ENCODE data around the gene RNF212. TPM values are rescaled to one million over a fixed set of nuclear protein-coding genes. Genes with fewer than 3 reads are reported as not detected.

The RNF212 gene
- total and polyA plus RNA-seq, 2 experiments from 2014 or later, result 17.0 to 20.6 TPM

DNA sequence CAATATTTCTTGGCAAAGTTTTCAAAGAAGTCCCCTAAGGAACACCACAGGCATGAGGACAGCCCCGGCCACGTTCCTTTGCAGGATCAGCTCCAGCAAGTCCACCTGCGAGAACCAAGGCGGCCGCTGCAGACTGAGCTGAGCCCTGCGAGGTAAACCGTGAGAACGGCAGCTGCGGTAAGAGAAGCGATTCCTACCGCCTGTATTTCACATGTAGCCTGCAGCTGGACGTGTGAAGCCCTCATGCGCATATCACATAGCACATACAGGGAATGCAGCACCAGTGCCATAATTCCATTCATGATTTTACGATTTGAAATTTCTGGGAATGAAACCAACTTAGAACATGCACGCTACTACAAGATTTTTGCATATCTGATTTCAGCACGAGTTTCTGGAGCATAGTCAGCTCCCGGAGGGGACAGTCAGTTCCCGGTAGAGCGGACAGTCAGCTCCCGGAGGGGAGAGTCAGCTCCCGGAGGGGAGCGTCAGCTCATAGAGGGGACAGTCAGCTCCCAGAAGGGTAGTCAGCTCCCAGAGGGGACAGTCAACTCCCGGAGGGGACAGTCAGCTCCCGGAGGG lies 60.2 kb downstream of the RNF212 start:
- H4K20me1 ChIP-seq (replicated peaks; ENCODE audit: insufficient read depth), result no peaks in the 10 kb centered on the region
- no peaks in the 10 kb centered on the region for H3K36me3 ChIP-seq (ENCODE audit: insufficient read depth)
- peaks cover 13% of the 10 kb centered on the region for H3K27me3 Mint-ChIP-seq (ENCODE audit: insufficient read depth, low read depth, poor library complexity)
- no peak for DNase-seq (ENCODE audit: low spot score)
- H3K36me3 Mint-ChIP-seq (ENCODE audit: low read depth), result no peaks in the 10 kb centered on the region
- H3K9me3 Mint-ChIP-seq, result no peaks in the 10 kb centered on the region; the same call in 2 of the 3 replicates
- no peaks in the 10 kb centered on the region for H3K27me3 ChIP-seq (ENCODE audit: insufficient read depth)
- H3F3A ChIP-seq (replicated peaks; ENCODE audit: low read depth), result no peaks in the 10 kb centered on the region
- H3K79me2 ChIP-seq (replicated peaks; ENCODE audit: insufficient read depth), result no peaks in the 10 kb centered on the region
- H3K4me3 ChIP-seq, result no peak overlapping the region
- H3K27ac Mint-ChIP-seq, result no peak overlapping the region
- H2AFZ ChIP-seq, result no peak overlapping the region
- ATAC-seq, result no peak
- no peaks in the 10 kb centered on the region for H3K9me2 ChIP-seq (ENCODE audit: insufficient read depth)
- H3K4me1 ChIP-seq (ENCODE audit: insufficient read depth), result no peaks in the 10 kb centered on the region
- H3K27ac ChIP-seq (ENCODE audit: low read depth), result no peak overlapping the region
- H3K4me3 Mint-ChIP-seq, result no peak overlapping the region
- H3K4me2 ChIP-seq, result no peak overlapping the region
- H3K4me1 Mint-ChIP-seq, result peaks cover 9% of the 10 kb centered on the region
- no peak for TF ChIP-seq CREB1 (CRISPR knock-in tag; IDR thresholded peaks at IDR 0.05; ENCODE audit: low read depth)
- TF ChIP-seq JUNB (IDR thresholded peaks at IDR 0.05; ENCODE audit: unreplicated experiment), result no peak
- TF ChIP-seq NANOG (IDR thresholded peaks at IDR 0.05; ENCODE audit: borderline replicate concordance), result no peak
- TF ChIP-seq POLR2AphosphoS5 (IDR thresholded peaks at IDR 0.05; ENCODE audit: low read depth), result no peak
- no peak for TF ChIP-seq EZH2phosphoT487 (IDR thresholded peaks at IDR 0.05; ENCODE audit: unreplicated experiment)
- TF ChIP-seq, protein P1, sequence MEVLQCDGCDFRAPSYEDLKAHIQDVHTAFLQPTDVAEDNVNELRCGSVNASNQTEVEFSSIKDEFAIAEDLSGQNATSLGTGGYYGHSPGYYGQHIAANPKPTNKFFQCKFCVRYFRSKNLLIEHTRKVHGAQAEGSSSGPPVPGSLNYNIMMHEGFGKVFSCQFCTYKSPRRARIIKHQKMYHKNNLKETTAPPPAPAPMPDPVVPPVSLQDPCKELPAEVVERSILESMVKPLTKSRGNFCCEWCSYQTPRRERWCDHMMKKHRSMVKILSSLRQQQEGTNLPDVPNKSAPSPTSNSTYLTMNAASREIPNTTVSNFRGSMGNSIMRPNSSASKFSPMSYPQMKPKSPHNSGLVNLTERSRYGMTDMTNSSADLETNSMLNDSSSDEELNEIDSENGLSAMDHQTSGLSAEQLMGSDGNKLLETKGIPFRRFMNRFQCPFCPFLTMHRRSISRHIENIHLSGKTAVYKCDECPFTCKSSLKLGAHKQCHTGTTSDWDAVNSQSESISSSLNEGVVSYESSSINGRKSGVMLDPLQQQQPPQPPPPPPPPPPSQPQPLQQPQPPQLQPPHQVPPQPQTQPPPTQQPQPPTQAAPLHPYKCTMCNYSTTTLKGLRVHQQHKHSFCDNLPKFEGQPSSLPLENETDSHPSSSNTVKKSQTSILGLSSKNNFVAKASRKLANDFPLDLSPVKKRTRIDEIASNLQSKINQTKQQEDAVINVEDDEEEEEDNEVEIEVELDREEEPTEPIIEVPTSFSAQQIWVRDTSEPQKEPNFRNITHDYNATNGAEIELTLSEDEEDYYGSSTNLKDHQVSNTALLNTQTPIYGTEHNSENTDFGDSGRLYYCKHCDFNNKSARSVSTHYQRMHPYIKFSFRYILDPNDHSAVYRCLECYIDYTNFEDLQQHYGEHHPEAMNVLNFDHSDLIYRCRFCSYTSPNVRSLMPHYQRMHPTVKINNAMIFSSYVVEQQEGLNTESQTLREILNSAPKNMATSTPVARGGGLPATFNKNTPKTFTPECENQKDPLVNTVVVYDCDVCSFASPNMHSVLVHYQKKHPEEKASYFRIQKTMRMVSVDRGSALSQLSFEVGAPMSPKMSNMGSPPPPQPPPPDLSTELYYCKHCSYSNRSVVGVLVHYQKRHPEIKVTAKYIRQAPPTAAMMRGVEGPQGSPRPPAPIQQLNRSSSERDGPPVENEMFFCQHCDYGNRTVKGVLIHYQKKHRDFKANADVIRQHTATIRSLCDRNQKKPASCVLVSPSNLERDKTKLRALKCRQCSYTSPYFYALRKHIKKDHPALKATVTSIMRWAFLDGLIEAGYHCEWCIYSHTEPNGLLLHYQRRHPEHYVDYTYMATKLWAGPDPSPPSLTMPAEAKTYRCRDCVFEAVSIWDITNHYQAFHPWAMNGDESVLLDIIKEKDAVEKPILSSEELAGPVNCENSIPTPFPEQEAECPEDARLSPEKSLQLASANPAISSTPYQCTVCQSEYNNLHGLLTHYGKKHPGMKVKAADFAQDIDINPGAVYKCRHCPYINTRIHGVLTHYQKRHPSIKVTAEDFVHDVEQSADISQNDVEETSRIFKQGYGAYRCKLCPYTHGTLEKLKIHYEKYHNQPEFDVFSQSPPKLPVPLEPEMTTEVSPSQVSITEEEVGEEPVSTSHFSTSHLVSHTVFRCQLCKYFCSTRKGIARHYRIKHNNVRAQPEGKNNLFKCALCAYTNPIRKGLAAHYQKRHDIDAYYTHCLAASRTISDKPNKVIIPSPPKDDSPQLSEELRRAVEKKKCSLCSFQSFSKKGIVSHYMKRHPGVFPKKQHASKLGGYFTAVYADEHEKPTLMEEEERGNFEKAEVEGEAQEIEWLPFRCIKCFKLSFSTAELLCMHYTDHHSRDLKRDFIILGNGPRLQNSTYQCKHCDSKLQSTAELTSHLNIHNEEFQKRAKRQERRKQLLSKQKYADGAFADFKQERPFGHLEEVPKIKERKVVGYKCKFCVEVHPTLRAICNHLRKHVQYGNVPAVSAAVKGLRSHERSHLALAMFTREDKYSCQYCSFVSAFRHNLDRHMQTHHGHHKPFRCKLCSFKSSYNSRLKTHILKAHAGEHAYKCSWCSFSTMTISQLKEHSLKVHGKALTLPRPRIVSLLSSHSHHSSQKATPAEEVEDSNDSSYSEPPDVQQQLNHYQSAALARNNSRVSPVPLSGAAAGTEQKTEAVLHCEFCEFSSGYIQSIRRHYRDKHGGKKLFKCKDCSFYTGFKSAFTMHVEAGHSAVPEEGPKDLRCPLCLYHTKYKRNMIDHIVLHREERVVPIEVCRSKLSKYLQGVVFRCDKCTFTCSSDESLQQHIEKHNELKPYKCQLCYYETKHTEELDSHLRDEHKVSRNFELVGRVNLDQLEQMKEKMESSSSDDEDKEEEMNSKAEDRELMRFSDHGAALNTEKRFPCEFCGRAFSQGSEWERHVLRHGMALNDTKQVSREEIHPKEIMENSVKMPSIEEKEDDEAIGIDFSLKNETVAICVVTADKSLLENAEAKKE (CRISPR knock-in tag; IDR thresholded peaks at IDR 0.05), result no peak
- TF ChIP-seq, protein P2, sequence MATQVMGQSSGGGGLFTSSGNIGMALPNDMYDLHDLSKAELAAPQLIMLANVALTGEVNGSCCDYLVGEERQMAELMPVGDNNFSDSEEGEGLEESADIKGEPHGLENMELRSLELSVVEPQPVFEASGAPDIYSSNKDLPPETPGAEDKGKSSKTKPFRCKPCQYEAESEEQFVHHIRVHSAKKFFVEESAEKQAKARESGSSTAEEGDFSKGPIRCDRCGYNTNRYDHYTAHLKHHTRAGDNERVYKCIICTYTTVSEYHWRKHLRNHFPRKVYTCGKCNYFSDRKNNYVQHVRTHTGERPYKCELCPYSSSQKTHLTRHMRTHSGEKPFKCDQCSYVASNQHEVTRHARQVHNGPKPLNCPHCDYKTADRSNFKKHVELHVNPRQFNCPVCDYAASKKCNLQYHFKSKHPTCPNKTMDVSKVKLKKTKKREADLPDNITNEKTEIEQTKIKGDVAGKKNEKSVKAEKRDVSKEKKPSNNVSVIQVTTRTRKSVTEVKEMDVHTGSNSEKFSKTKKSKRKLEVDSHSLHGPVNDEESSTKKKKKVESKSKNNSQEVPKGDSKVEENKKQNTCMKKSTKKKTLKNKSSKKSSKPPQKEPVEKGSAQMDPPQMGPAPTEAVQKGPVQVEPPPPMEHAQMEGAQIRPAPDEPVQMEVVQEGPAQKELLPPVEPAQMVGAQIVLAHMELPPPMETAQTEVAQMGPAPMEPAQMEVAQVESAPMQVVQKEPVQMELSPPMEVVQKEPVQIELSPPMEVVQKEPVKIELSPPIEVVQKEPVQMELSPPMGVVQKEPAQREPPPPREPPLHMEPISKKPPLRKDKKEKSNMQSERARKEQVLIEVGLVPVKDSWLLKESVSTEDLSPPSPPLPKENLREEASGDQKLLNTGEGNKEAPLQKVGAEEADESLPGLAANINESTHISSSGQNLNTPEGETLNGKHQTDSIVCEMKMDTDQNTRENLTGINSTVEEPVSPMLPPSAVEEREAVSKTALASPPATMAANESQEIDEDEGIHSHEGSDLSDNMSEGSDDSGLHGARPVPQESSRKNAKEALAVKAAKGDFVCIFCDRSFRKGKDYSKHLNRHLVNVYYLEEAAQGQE (IDR thresholded peaks at IDR 0.05; ENCODE audit: unreplicated experiment), result no peak
- TF ChIP-seq EZH2 (IDR thresholded peaks at IDR 0.05; ENCODE audit: low read depth, unreplicated experiment), result no peak

Data from GM23338 (cell line).